ENCODE measurements around the gene BORCS5. TPM values are rescaled to one million over a fixed set of nuclear protein-coding genes. Genes with fewer than 3 reads are reported as not detected.
"Not testable (repeated sequence)": the region's sequence is repeated elsewhere in the genome, so short reads cannot be mapped to it uniquely, and the experiment has no call there.

Gene BORCS5
- total RNA-seq, 1 donor from 2014 or later: 25.2 TPM

DNA sequence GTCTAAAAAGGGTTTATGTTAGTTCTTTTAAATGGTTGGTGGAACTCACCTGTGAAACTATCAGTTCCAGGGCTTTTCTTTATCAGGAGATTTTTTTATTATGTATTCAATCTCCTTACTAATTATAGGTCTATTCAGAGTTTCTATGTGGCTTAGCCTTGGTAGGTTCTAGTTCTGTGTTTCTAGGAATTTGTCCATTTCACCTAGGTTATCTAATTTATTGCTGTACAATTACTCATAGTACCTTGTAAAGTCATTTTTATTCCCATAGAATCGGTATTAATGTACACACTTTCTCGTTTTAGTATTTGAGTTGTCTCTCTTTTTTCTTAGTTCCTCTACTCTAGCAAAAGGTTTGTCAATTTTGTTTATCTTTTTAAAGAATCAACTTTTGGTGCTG, 59.0 kb downstream of the BORCS5 start:
- H3K9me3 Mint-ChIP-seq (ENCODE audit: low read depth): peaks cover 46% of the 10 kb centered on the region
- TF ChIP-seq, protein P1, sequence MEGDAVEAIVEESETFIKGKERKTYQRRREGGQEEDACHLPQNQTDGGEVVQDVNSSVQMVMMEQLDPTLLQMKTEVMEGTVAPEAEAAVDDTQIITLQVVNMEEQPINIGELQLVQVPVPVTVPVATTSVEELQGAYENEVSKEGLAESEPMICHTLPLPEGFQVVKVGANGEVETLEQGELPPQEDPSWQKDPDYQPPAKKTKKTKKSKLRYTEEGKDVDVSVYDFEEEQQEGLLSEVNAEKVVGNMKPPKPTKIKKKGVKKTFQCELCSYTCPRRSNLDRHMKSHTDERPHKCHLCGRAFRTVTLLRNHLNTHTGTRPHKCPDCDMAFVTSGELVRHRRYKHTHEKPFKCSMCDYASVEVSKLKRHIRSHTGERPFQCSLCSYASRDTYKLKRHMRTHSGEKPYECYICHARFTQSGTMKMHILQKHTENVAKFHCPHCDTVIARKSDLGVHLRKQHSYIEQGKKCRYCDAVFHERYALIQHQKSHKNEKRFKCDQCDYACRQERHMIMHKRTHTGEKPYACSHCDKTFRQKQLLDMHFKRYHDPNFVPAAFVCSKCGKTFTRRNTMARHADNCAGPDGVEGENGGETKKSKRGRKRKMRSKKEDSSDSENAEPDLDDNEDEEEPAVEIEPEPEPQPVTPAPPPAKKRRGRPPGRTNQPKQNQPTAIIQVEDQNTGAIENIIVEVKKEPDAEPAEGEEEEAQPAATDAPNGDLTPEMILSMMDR (IDR thresholded peaks at IDR 0.05; ENCODE audit: unreplicated experiment): no peak
- H3K4me1 Mint-ChIP-seq (ENCODE audit: low read depth): peaks cover 4% of the 10 kb centered on the region
- H3K27ac Mint-ChIP-seq: peak overlapping the region; percentile 62
- peaks cover 36% of the 10 kb centered on the region for H3K36me3 Mint-ChIP-seq (ENCODE audit: insufficient read depth)
- no peak for DNase-seq (ENCODE audit: low spot score, unreplicated experiment)
- H3K4me3 Mint-ChIP-seq (ENCODE audit: low read depth): no peak overlapping the region
- no peaks in the 10 kb centered on the region for H3K27me3 Mint-ChIP-seq

DNA sequence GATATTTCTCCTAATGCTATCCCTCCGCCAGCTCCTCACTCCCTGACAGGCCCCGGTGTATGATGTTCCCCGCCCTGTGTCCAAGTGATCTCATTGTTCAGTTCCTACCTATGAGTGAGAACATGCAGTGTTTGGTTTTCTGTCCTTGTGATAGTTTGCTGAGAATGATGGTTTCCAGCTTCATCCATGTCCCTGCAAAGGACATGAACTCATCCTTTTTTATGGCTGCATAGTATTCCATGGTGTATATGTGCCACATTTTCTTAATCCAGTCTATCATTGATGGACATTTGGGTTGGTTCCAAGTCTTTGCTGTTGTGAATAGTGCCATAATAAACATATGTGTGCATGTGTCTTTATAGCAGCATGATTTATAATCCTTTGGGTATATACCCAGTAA, 62.3 kb downstream of the BORCS5 start:
- H3K4me1 Mint-ChIP-seq (ENCODE audit: low read depth); H3K27ac Mint-ChIP-seq; DNase-seq (ENCODE audit: low spot score, unreplicated experiment); H3K4me3 Mint-ChIP-seq (ENCODE audit: low read depth); H3K27me3 Mint-ChIP-seq: not testable (repeated sequence)
- Mint-ChIP-seq H3K36me3 (ENCODE audit: insufficient read depth) (peaks cover 48% of the 10 kb centered on the region), H3K9me3 (ENCODE audit: low read depth) (peaks cover 49% of the 10 kb centered on the region)

DNA sequence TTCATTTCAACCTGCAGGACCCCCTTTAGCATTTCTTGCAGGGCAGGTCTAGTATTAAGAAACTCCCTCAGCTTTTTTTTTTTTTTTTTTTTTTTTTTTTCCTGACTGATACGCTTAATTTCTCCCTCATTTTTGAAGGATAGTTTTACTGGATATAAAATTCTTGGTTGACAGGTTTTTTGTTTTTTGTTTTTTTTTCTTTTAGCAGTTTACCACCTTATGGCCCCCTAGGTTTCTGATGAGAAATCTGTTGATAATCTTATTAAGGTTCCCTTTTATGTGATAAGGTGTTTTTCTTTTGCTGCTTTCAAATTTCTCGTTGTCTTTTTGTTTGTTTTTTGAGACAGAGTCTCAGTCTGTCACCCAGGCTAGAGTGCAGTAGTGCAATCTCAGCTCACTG, 66.5 kb downstream of the BORCS5 start:
- H3K27me3 Mint-ChIP-seq: no peaks in the 10 kb centered on the region
- no peak overlapping the region for H3K4me3 Mint-ChIP-seq (ENCODE audit: low read depth)
- H3K4me1 Mint-ChIP-seq (ENCODE audit: low read depth): no peaks in the 10 kb centered on the region
- no peak overlapping the region for H3K27ac Mint-ChIP-seq
- H3K36me3 Mint-ChIP-seq (ENCODE audit: insufficient read depth): peaks cover 44% of the 10 kb centered on the region
- TF ChIP-seq, protein P1 (IDR thresholded peaks at IDR 0.05; ENCODE audit: unreplicated experiment): no peak
- peaks cover 39% of the 10 kb centered on the region for H3K9me3 Mint-ChIP-seq (ENCODE audit: low read depth)
- no peak for DNase-seq (ENCODE audit: low spot score, unreplicated experiment)

DNA sequence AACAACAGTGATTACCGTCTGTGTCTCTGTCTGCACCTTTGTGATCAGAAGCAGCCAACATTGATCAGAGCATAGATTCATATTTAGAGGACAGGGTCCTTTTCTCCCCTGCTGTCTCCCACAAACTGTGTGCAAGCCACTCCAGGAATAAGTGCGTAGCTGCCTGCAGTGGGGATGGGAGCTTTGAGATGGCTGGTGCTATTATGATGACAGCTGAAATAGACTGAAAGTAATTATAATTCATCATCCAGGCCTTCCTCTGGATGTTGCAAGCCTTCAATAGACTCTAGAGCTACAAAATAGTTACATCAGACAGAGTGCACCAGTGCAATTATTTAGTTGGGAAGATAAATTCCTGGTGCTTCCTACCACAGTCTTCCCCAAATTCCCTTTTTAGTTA, 68.1 kb downstream of the BORCS5 start:
- no peaks in the 10 kb centered on the region for H3K4me1 Mint-ChIP-seq (ENCODE audit: low read depth)
- TF ChIP-seq, protein P1 (IDR thresholded peaks at IDR 0.05; ENCODE audit: unreplicated experiment): no peak
- H3K36me3 Mint-ChIP-seq (ENCODE audit: insufficient read depth): peaks cover 38% of the 10 kb centered on the region
- H3K27ac Mint-ChIP-seq: no peak overlapping the region
- no peak for DNase-seq (ENCODE audit: low spot score, unreplicated experiment)
- H3K27me3 Mint-ChIP-seq: no peaks in the 10 kb centered on the region
- H3K4me3 Mint-ChIP-seq (ENCODE audit: low read depth): no peak overlapping the region
- peaks cover 34% of the 10 kb centered on the region for H3K9me3 Mint-ChIP-seq (ENCODE audit: low read depth)

DNA sequence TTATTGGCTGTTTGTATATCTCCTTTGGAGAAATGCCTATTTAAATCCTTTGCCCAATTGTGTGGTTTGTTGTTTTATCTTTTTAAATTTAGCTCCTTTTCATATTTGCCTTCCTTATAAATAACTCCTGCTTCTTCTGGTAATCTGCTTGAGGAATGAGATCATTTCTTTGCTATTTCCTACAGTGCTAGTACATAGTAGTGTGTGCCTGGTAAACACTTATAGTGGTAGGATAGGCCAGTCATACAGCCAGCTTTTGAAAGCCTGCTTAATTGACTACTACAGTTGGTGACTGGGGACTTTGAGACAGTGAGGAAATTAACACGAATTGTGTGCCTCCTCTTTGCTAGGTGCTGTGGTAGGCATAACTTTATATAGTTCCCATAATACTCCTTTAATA, 68.7 kb downstream of the BORCS5 start:
- H3K27ac Mint-ChIP-seq: no peak overlapping the region
- H3K4me3 Mint-ChIP-seq (ENCODE audit: low read depth): no peak overlapping the region
- no peaks in the 10 kb centered on the region for H3K4me1 Mint-ChIP-seq (ENCODE audit: low read depth)
- peaks cover 31% of the 10 kb centered on the region for H3K9me3 Mint-ChIP-seq (ENCODE audit: low read depth)
- H3K27me3 Mint-ChIP-seq: no peaks in the 10 kb centered on the region
- H3K36me3 Mint-ChIP-seq (ENCODE audit: insufficient read depth): peaks cover 36% of the 10 kb centered on the region
- DNase-seq (ENCODE audit: low spot score, unreplicated experiment): no peak
- TF ChIP-seq, protein P1 (IDR thresholded peaks at IDR 0.05; ENCODE audit: unreplicated experiment): no peak

DNA sequence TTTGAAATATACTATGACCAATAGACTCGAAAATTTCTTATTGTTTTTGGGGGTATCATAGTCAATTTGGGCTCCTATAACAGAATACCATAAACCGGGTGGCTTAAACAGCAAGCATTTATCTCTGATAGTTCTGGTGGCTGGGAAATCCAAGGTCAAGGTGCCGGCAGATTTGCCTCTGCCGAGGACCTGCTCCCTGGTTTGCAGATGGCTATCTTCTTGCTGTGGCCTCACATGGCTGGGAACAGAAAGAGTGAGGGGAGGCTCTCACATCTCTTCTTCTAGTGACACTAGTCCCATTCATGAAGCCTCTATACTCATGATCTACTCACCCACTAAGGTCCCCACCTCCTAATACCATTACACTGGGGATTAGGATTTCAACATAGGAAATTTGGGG, 70.7 kb downstream of the BORCS5 start:
- H3K27me3 Mint-ChIP-seq: no peaks in the 10 kb centered on the region
- no peaks in the 10 kb centered on the region for H3K4me1 Mint-ChIP-seq (ENCODE audit: low read depth)
- peaks cover 17% of the 10 kb centered on the region for H3K9me3 Mint-ChIP-seq (ENCODE audit: low read depth)
- no peak overlapping the region for H3K4me3 Mint-ChIP-seq (ENCODE audit: low read depth)
- peaks cover 20% of the 10 kb centered on the region for H3K36me3 Mint-ChIP-seq (ENCODE audit: insufficient read depth)
- TF ChIP-seq, protein P1 (IDR thresholded peaks at IDR 0.05; ENCODE audit: unreplicated experiment): no peak
- no peak overlapping the region for H3K27ac Mint-ChIP-seq
- no peak for DNase-seq (ENCODE audit: low spot score, unreplicated experiment)

Measured in progenitor cell of endocrine pancreas (in vitro differentiated cells).